K562 (cell line): Measurements from ENCODE around the gene ATXN1L. TPM values are rescaled to one million over a fixed set of nuclear protein-coding genes. Genes with fewer than 3 reads are reported as not detected.
A peak's percentile ranks its signal among the peaks of the same experiment; 100 is the strongest.

Experiments
- ARHGAP35 ChIP-seq: fragments of 450-650 bp; IDR thresholded peaks from 2 replicates; pipeline ENCODE4 v1.6.1; 2018; ENCODE audit not compliant: partially characterized antibody
- BMI1 ChIP-seq: fragments of 150-350 bp; IDR thresholded peaks from 2 replicates; pipeline ENCODE4 v1.6.1; 2014; ENCODE audit warnings: low read length
- CBX1 ChIP-seq: sonication (generic); IDR thresholded peaks from 2 replicates; pipeline ENCODE4 v1.6.1; 2016; ENCODE audit warnings: antibody characterized with exemption, low read depth, mild to moderate bottlenecking
- DDX20 ChIP-seq: fragments of 450-650 bp; IDR thresholded peaks from 2 replicates; pipeline ENCODE4 v1.6.1; 2016; ENCODE audit warnings: missing genetic modification characterization, low read depth, mild to moderate bottlenecking, missing compliant biosample characterization, moderate library complexity
- DNMT1 ChIP-seq: fragments of 450-650 bp; IDR thresholded peaks from 2 replicates; pipeline ENCODE4 v1.6.1; 2016; ENCODE audit warnings: antibody characterized with exemption, mild to moderate bottlenecking
- ESRRB ChIP-seq: fragments of 250-450 bp; sonication (Bioruptor Pico); IDR thresholded peaks from 2 replicates; pipeline ENCODE4 v1.5.0; 2020; ENCODE audit warnings: mild to moderate bottlenecking, moderate library complexity, borderline replicate concordance
- GABPA ChIP-seq: fragments of 200-800 bp; sonication (Bioruptor generic); conservative IDR thresholded peaks from 2 replicates; pipeline ENCODE4 v1.6.1; 2016; ENCODE audit warnings: low read depth, missing genetic modification characterization, missing compliant biosample characterization
- HDAC6 ChIP-seq: IDR thresholded peaks from 2 replicates; pipeline ENCODE4 v1.6.1; 2012; ENCODE audit warnings: low read depth, mild to moderate bottlenecking, control low read depth, inconsistent platforms, low read length, moderate library complexity
- MIER1 ChIP-seq: fragments of 450-650 bp; IDR thresholded peaks from 2 replicates; pipeline ENCODE4 v1.6.1; 2016; ENCODE audit warnings: antibody characterized with exemption, mild to moderate bottlenecking, low read depth
- MYC ChIP-seq, 2 experiments: fragments of 250-450 bp in 1 of 2; sonication (Bioruptor Pico) in 1 of 2; IDR thresholded peaks; 2 replicates each; pipeline versions ENCODE4 v1.5.1 to v1.6.1; 2012 to 2021; ENCODE audit warnings: low read depth in 2 of 2, borderline replicate concordance in 1 of 2, improper control_type of control experiment in 1 of 2, low read length in 1 of 2, mild to moderate bottlenecking in 1 of 2, moderate library complexity in 1 of 2
- POLR3A ChIP-seq: IDR thresholded peaks from 2 replicates; pipeline ENCODE4 v1.6.1; 2011; ENCODE audit warnings: borderline replicate concordance, mild to moderate bottlenecking, moderate library complexity; ENCODE audit not compliant: insufficient read length, insufficient read depth; ENCODE audit errors: extremely low read depth
- PURB ChIP-seq: sonication (generic); formaldehyde crosslinking; IDR thresholded peaks from 2 replicates; pipeline ENCODE4 v1.9.0; 2021; ENCODE audit warnings: low read depth, mild to moderate bottlenecking, missing genetic modification reagents
- PYGO2 ChIP-seq: fragments of 450-650 bp; IDR thresholded peaks from 2 replicates; pipeline ENCODE4 v1.6.1; 2016; ENCODE audit warnings: mild to moderate bottlenecking, missing genetic modification characterization, moderate library complexity, missing compliant biosample characterization
- RBM14 ChIP-seq: fragments of 200-400 bp; formaldehyde crosslinking; IDR thresholded peaks from 2 replicates; pipeline ENCODE4 v1.6.1; 2018; ENCODE audit warnings: low read depth, mild to moderate bottlenecking, low read length, moderate library complexity, borderline replicate concordance; ENCODE audit not compliant: insufficient read depth
- ZNF134 ChIP-seq: fragments of 250-450 bp; sonication (Bioruptor Pico); conservative IDR thresholded peaks from 2 replicates; pipeline ENCODE4 v1.4.0; 2020
- ZNF184 ChIP-seq: sonication (generic); formaldehyde crosslinking; IDR thresholded peaks from 2 replicates; pipeline ENCODE4 v1.5.0; 2020; ENCODE audit warnings: missing genetic modification reagents
- ZNF23 ChIP-seq: fragments of 250-450 bp; sonication (Bioruptor Pico); IDR thresholded peaks from 2 replicates; pipeline ENCODE4 v1.4.0; 2020; ENCODE audit warnings: mild to moderate bottlenecking
- ZNF444 ChIP-seq: fragments of 250-450 bp; sonication (Bioruptor Pico); IDR thresholded peaks from 2 replicates; pipeline ENCODE4 v1.4.0; 2020; ENCODE audit warnings: mild to moderate bottlenecking, moderate library complexity
- ZNF695 ChIP-seq: fragments of 450-650 bp; formaldehyde crosslinking; IDR thresholded peaks from 2 replicates; pipeline ENCODE4 v1.4.0; 2020; ENCODE audit warnings: mild to moderate bottlenecking, moderate library complexity
- ZNF75A ChIP-seq: fragments of 450-650 bp; formaldehyde crosslinking; IDR thresholded peaks from 2 replicates; pipeline ENCODE4 v1.4.0; 2020; ENCODE audit warnings: mild to moderate bottlenecking
- polyA plus RNA-seq, 8 experiments: library from polyadenylated mRNA; depleted of rRNA in 4 of 8; stranded (reverse) in 5 of 8; unstranded in 3 of 8; fragments of >200 nt; fragmentation: Nextera tagmentation in 2 of 8; fragmentation: Illumina TruSeq in 1 of 8; extraction: Ambion mirVana in 2 of 8; extraction: Trizol in 1 of 8; gene quantifications; 2 replicates each; pipeline versions ENCODE4 v1.2.1 to v1.2.3, GENCODE V29; 2011 to 2014; ENCODE audit warnings: inconsistent platforms in 1 of 8, missing spikeins in 1 of 8
- total RNA-seq, 7 experiments: library from RNA; depleted of rRNA in 6 of 7; stranded (reverse); fragments of >200 nt in 6 of 7; fragmentation: Illumina TruSeq in 2 of 7; extraction: Trizol in 2 of 7; gene quantifications; 2 replicates each; pipeline versions ENCODE4 v1.2.1 to v1.2.3, GENCODE V29; 2011 to 2021; ENCODE audit warnings: low replicate concordance in 1 of 7
- TF ChIP-seq, protein P1 (sequence below): fragments of 250-450 bp; sonication (Bioruptor Pico); IDR thresholded peaks from 2 replicates; pipeline ENCODE4 v1.4.0; 2020; ENCODE audit warnings: borderline replicate concordance
- TF ChIP-seq, protein P2 (sequence below): sonication (generic); formaldehyde crosslinking; IDR thresholded peaks from 2 replicates; pipeline ENCODE4 v1.8.1; 2022; ENCODE audit warnings: missing genetic modification reagents
- TF ChIP-seq, protein P3 (sequence below): fragments of 250-450 bp; sonication (Bioruptor Pico); IDR thresholded peaks from 2 replicates; pipeline ENCODE4 v1.5.0; 2021; ENCODE audit warnings: mild to moderate bottlenecking, moderate library complexity

ATXN1L gene
- total and polyA plus RNA-seq, 9 of the 15 experiments (the other 6 are each of a cell fraction or from before 2014, with no cell fraction given), result 1.4 to 11.3 (median 9.3) TPM

- TF ChIP-seq, protein P1, sequence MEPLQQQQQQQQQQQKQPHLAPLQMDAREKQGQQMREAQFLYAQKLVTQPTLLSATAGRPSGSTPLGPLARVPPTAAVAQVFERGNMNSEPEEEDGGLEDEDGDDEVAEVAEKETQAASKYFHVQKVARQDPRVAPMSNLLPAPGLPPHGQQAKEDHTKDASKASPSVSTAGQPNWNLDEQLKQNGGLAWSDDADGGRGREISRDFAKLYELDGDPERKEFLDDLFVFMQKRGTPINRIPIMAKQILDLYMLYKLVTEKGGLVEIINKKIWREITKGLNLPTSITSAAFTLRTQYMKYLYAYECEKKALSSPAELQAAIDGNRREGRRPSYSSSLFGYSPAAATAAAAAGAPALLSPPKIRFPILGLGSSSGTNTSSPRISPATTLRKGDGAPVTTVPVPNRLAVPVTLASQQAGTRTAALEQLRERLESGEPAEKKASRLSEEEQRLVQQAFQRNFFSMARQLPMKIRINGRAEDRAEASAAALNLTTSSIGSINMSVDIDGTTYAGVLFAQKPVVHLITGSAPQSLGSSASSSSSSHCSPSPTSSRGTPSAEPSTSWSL (CRISPR knock-in tag), result no peak
- TF ChIP-seq DDX20 (tag), result no peak
- TF ChIP-seq ZNF75A (CRISPR knock-in tag), result no peak
- TF ChIP-seq, protein P2, sequence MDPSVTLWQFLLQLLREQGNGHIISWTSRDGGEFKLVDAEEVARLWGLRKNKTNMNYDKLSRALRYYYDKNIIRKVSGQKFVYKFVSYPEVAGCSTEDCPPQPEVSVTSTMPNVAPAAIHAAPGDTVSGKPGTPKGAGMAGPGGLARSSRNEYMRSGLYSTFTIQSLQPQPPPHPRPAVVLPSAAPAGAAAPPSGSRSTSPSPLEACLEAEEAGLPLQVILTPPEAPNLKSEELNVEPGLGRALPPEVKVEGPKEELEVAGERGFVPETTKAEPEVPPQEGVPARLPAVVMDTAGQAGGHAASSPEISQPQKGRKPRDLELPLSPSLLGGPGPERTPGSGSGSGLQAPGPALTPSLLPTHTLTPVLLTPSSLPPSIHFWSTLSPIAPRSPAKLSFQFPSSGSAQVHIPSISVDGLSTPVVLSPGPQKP (CRISPR knock-in tag), result no peak
- no peak for TF ChIP-seq ZNF695 (CRISPR knock-in tag)
- peak; percentile 74; the same call in 1 of the 2 replicates for TF ChIP-seq MYC (IDR thresholded peaks at IDR 0.05; ENCODE audit: low read depth, low read length)
- no peak for TF ChIP-seq MYC (CRISPR knock-in tag; IDR thresholded peaks at IDR 0.05; ENCODE audit: borderline replicate concordance, low read depth)
- TF ChIP-seq CBX1, result peak; percentile 56; the same call in 1 of the 2 replicates
- no peak for TF ChIP-seq HDAC6
- no peak for TF ChIP-seq BMI1
- TF ChIP-seq ZNF184 (CRISPR knock-in tag), result no peak
- TF ChIP-seq POLR3A, result no peak
- no peak for TF ChIP-seq ZNF134 (CRISPR knock-in tag)
- TF ChIP-seq PYGO2 (tag), result no peak
- TF ChIP-seq DNMT1, result no peak
- TF ChIP-seq ARHGAP35, result no peak
- no peak for TF ChIP-seq MIER1
- TF ChIP-seq, protein P3, sequence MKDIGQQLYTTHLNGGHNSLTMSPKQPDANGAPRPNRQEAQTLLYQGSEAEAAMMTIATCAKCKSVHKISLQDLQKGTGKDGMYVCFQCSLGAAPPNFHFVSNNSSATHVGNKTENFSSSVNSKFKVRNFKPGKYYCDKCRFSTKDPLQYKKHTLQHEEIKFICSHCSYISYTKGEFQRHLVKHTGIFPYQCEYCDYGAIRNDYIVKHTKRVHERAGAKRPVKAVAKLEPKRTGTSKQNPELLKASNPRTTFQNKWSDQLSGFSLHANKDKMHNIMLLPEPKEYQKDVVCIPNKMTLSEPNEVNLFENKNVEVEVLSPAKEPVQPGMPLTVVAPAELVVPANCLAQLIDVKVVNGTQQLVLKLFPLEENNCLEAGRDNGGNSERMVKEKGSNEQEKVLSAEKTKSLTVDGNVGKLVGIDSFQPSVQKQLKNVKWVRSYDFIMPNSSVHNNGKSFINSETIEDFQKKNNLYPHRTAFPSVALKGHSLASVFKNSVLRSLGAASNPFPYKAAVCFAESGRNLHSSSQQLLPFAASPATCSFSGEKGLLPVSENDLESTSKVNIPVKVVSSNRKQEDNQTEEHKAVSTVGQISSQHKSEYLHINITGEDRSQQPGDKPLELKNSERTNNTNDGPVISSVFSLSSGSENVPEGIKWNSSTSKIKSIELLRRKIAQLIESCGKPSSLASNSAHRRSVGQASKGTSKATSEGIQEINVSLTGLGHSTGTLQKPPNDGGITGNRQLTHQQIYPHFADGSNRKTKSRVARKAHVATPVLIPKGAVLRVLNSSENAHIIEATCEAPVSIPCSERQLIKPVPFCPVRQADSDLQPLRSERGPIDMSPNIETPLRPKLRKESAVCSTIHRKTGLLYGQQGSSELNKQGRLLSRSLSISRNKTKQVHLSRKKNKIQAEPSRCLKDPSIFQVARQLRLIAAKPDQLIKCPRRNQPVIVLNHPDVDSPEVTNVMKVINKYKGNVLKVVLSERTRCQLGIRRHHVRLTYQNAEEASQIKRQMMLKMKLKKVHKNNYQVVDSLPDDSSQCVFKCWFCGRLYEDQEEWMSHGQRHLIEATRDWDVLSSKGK, result no peak
- peak; percentile 75 for TF ChIP-seq GABPA (tag)
- no peak for TF ChIP-seq ZNF444 (CRISPR knock-in tag)
- no peak for TF ChIP-seq PURB (CRISPR knock-in tag)
- 0 out of 2 replicates have a peak, but pooled peaks have one; percentile 67 for TF ChIP-seq RBM14
- no peak for TF ChIP-seq ZNF23 (CRISPR knock-in tag)
- TF ChIP-seq ESRRB (CRISPR knock-in tag), result no peak
Measured at GRCh38 chr16:71845639-71846430, at the start of gene ATXN1L (continued).
